Jurkat, Clone E6-1 (cell line): ENCODE data around the gene PTX4.

Experiments
- DNase-seq: peaks from one replicate; pipeline ENCODE4 v3.0.0-alpha.2; 2011; ENCODE audit warnings: low read depth, low spot score
- H3K4me3 ChIP-seq: 2 replicates; pipeline ENCODE4 v1.5.1; 2011; ENCODE audit warnings: mild to moderate bottlenecking, low read length, control low read depth, moderate library complexity

The PTX4 gene

GRCh38 chr16:1436731-1437355, 51.9 kb downstream of the PTX4 start:
- no peak for DNase-seq
- no peak overlapping the region for H3K4me3 ChIP-seq

DNA sequence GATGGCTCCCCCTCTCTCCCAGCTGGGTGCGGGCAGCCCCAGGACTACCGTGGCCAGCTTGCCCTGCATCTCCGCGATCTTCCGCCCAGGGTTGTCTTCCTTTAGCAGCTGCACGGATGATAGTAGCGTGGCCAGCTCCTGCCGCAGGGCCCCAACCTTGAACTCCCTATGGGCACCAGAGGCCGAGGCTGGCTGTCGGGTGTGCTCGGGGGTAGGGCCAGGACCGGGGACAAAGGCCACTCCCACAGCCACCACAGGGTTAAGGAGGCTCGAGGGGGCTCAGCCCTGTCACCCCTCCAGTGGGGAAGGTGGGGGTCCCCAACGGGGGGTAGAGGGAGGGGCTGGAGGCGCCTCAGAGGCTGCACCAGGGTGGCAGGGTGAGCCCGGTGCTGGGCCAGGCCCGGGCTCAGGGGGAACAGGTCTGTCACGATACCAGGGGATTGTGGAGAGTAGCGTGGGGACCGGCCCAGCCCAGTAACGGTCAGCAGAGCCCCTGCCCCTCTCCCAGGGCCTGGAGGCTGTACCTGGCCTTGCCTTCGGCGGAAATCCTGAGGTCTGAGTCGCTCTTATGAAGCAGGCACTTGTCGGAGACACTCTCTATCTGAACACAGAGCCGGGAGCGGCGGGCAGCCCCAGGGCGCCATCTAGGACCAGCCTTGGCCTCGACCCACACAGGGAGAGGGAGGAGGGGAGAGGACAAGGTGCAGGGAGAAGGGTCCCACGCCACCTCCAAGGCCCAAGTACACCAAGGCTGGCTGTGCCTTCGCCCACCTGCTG, 52.6 kb downstream of the PTX4 start:
- H3K4me3 ChIP-seq, result no peak overlapping the region
- no peak for DNase-seq
